HG03175 (cell line): ENCODE results near the gene TEAD1.

ENCODE experiments used
- ATAC-seq: cut with Tn5 transposase; IDR thresholded peaks from one replicate; pipeline ENCODE4 v1.9.1; 2021; ENCODE audit warnings: mild to moderate bottlenecking, moderate library complexity; ENCODE audit not compliant: unreplicated experiment

The TEAD1 gene

GRCh38 chr11:12673924-12674570, at the start of gene TEAD1:
TEAD1 (plus strand) TSS chr11:12674421.
- peak; percentile 83 for ATAC-seq

- ATAC-seq = no peak
Observed at GRCh38 chr11:12624595-12624994, 49.6 kb upstream of the TEAD1 start.

GRCh38 chr11:12625438-12626071, 48.7 kb upstream of the TEAD1 start:
- ATAC-seq = no peak

- no peak for ATAC-seq
Observed at GRCh38 chr11:12626616-12627015, 47.6 kb upstream of the TEAD1 start.

- no peak for ATAC-seq
Observed at GRCh38 chr11:12628314-12628713, 45.9 kb upstream of the TEAD1 start.

- no peak for ATAC-seq
Observed at GRCh38 chr11:12629601-12630313, 44.5 kb upstream of the TEAD1 start.

- ATAC-seq = no peak
Observed at GRCh38 chr11:12631651-12632050, 42.6 kb upstream of the TEAD1 start.

- no peak for ATAC-seq
Observed at GRCh38 chr11:12634329-12634728, 39.9 kb upstream of the TEAD1 start.

- no peak for ATAC-seq
Observed at GRCh38 chr11:12636871-12637410, 37.3 kb upstream of the TEAD1 start.

GRCh38 chr11:12639388-12639787, 34.8 kb upstream of the TEAD1 start:
- no peak for ATAC-seq

GRCh38 chr11:12640355-12640754, 33.9 kb upstream of the TEAD1 start:
- no peak for ATAC-seq

GRCh38 chr11:12640926-12641849, 33.0 kb upstream of the TEAD1 start:
- ATAC-seq = no peak

- no peak for ATAC-seq
Observed at GRCh38 chr11:12642040-12642439, 32.2 kb upstream of the TEAD1 start.

GRCh38 chr11:12642806-12643428, 31.3 kb upstream of the TEAD1 start:
- ATAC-seq = no peak

- ATAC-seq = no peak
Observed at GRCh38 chr11:12646478-12646877, 27.7 kb upstream of the TEAD1 start.

GRCh38 chr11:12653729-12654128, 20.5 kb upstream of the TEAD1 start:
- no peak for ATAC-seq

GRCh38 chr11:12655842-12656241, 18.4 kb upstream of the TEAD1 start:
- no peak for ATAC-seq

GRCh38 chr11:12657336-12657735, 16.9 kb upstream of the TEAD1 start:
- ATAC-seq = no peak

- no peak for ATAC-seq
Observed at GRCh38 chr11:12657981-12658380, 16.2 kb upstream of the TEAD1 start.

- ATAC-seq = no peak
Observed at GRCh38 chr11:12662101-12662689, 12.0 kb upstream of the TEAD1 start.
